ENCODE measurements around the gene TMEM120B.

Gene TMEM120B

DNA sequence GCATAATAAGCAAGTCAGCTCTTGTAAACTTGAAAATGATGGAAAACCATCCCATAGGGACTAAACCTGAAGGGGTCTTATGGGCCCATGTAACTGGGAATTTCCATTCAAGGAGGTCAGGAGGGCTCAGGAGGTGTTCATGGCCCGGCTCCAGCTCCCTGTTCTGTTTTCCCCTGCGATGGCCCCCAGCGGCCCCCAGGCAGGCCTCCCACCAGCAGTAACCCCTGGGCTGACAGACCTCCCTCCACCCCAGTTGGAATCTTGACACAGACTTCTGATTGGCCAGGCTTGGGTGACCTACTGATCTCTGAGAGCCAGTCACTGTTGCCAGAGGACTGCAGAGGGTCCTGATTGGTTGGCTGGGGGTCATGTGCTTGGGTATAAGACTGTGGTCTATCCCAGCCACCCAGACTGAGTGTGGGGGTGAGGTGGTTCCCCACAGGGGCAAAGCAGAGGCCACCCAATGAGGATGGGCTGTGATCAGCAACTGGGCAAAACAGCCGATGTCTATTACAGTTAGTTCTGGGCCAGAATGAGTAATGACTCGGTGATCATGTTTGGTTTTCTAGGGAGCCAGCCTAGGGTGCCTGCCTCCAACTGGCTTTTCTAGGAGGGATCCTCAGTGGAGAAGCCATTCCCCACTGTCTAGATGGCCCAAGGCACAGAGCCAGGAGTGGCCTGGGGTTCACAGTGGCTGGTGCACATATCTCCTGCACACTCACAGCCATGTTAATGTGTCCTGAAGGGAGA lies 53.9 kb downstream of the TMEM120B start:
- H3K4me2 ChIP-seq (ENCODE audit: low read depth, low read length): no peak overlapping the region
- no peaks in the 10 kb centered on the region for H4K20me1 ChIP-seq (ENCODE audit: insufficient read depth, low read length)
- no peak overlapping the region for H2AFZ ChIP-seq (ENCODE audit: low read length)
- H3F3A ChIP-seq (ENCODE audit: insufficient read depth, low read length): no peaks in the 10 kb centered on the region
- no peak overlapping the region for H3K27ac ChIP-seq (ENCODE audit: low read length)
- H3K27me3 ChIP-seq (replicated peaks; ENCODE audit: insufficient read depth, low read length): no peaks in the 10 kb centered on the region
- no peaks in the 10 kb centered on the region for H3K36me3 ChIP-seq (replicated peaks; ENCODE audit: insufficient read depth, low read length)
- DNase-seq: no peak
- no peaks in the 10 kb centered on the region for H3K4me1 ChIP-seq (ENCODE audit: low read length)
- no peaks in the 10 kb centered on the region for H3K9me3 ChIP-seq (replicated peaks; ENCODE audit: insufficient read depth, low read length)
- no peak overlapping the region for H3K4me3 ChIP-seq (ENCODE audit: low read length)
- H3K9me2 ChIP-seq (replicated peaks; ENCODE audit: insufficient read depth, low read length): no peaks in the 10 kb centered on the region
- no peak overlapping the region for H3K9ac ChIP-seq (ENCODE audit: low read length)
- TF ChIP-seq, protein P1, sequence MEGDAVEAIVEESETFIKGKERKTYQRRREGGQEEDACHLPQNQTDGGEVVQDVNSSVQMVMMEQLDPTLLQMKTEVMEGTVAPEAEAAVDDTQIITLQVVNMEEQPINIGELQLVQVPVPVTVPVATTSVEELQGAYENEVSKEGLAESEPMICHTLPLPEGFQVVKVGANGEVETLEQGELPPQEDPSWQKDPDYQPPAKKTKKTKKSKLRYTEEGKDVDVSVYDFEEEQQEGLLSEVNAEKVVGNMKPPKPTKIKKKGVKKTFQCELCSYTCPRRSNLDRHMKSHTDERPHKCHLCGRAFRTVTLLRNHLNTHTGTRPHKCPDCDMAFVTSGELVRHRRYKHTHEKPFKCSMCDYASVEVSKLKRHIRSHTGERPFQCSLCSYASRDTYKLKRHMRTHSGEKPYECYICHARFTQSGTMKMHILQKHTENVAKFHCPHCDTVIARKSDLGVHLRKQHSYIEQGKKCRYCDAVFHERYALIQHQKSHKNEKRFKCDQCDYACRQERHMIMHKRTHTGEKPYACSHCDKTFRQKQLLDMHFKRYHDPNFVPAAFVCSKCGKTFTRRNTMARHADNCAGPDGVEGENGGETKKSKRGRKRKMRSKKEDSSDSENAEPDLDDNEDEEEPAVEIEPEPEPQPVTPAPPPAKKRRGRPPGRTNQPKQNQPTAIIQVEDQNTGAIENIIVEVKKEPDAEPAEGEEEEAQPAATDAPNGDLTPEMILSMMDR (IDR thresholded peaks at IDR 0.05; ENCODE audit: low read length): no peak
- no peak for TF ChIP-seq EZH2 (optimal IDR thresholded peaks at IDR 0.05; ENCODE audit: low read depth, low read length)
- TF ChIP-seq EZH2phosphoT487 (IDR thresholded peaks at IDR 0.05; ENCODE audit: low read length): no peak
- no peaks in the 10 kb centered on the region for H3K79me2 ChIP-seq (ENCODE audit: low read length)

DNA sequence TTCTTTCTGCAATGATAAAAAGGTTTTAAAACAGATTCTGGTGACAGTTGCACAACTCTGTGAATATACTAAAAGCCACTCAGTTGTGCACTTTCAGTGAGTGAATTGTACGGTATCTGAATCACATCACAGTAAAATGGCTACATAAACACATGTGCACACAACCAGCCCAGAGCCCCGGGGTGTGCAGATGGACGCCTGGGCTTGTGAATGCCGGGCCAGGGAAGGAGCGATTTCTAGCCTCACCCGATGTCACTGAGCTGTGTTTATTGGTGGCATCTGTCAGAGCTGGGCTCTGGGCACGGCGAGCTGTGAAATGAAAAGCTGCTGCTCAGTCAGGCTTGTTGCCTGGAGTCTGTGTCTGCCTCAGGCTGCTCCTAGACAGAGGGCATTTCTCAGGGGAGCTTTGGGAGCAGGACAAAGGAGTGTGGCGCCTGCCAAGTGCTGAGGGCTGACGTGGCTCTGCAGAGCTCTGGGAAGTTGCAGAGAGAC lies 55.0 kb downstream of the TMEM120B start:
- Histone ChIP-seq H3K9ac (ENCODE audit: low read length) (no peak overlapping the region), H4K20me1 (ENCODE audit: insufficient read depth, low read length) (no peaks in the 10 kb centered on the region), H3K79me2 (ENCODE audit: low read length) (no peaks in the 10 kb centered on the region), H3K9me2 (replicated peaks; ENCODE audit: insufficient read depth, low read length) (no peaks in the 10 kb centered on the region), H3K4me3 (ENCODE audit: low read length) (no peak overlapping the region), H3K4me2 (ENCODE audit: low read depth, low read length) (no peak overlapping the region), H3K27me3 (replicated peaks; ENCODE audit: insufficient read depth, low read length) (no peaks in the 10 kb centered on the region), H3K27ac (ENCODE audit: low read length) (no peak overlapping the region), H3F3A (ENCODE audit: insufficient read depth, low read length) (no peaks in the 10 kb centered on the region), H3K4me1 (ENCODE audit: low read length) (no peaks in the 10 kb centered on the region), H3K9me3 (replicated peaks; ENCODE audit: insufficient read depth, low read length) (no peaks in the 10 kb centered on the region), H3K36me3 (replicated peaks; ENCODE audit: insufficient read depth, low read length) (no peaks in the 10 kb centered on the region), H2AFZ (ENCODE audit: low read length) (no peak overlapping the region)
- TF ChIP-seq, protein P1 (IDR thresholded peaks at IDR 0.05; ENCODE audit: low read length): no peak
- TF ChIP-seq EZH2 (optimal IDR thresholded peaks at IDR 0.05; ENCODE audit: low read depth, low read length): no peak
- TF ChIP-seq EZH2phosphoT487 (IDR thresholded peaks at IDR 0.05; ENCODE audit: low read length): no peak
- DNase-seq: no peak

DNA sequence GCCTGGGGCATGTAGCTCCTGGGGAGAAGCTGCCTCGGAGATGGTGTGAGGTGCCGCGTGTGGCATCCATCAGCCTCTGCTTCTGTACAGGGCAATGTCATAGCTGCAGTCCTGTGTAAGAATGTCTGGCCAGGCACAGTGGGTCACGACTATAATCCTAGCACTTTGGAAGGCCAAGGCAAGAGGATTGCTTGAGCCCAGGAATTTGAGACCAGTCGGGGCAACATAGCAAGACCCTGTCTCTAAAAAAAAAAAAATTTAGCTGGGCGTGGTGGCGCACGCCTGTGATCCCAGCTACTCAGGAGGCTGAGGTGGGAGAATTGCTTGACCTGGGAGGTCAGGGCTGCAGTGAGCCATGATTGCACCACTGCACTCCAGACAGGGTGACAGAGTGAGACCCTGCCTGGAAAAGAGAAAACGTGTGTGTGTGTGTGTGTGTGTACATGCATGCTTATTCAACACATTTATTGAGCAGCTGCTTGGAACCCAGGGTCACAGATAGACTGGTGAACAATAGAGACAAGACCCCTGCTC lies 56.8 kb downstream of the TMEM120B start:
- Histone ChIP-seq H3K4me3 (ENCODE audit: low read length) (no peak overlapping the region), H2AFZ (ENCODE audit: low read length) (no peak overlapping the region), H3K9ac (ENCODE audit: low read length) (no peak overlapping the region), H3K9me2 (replicated peaks; ENCODE audit: insufficient read depth, low read length) (no peaks in the 10 kb centered on the region), H3K36me3 (replicated peaks; ENCODE audit: insufficient read depth, low read length) (no peaks in the 10 kb centered on the region), H3K9me3 (replicated peaks; ENCODE audit: insufficient read depth, low read length) (no peaks in the 10 kb centered on the region), H3K4me1 (ENCODE audit: low read length) (no peaks in the 10 kb centered on the region), H3K79me2 (ENCODE audit: low read length) (no peaks in the 10 kb centered on the region), H3K27ac (ENCODE audit: low read length) (no peak overlapping the region), H3F3A (ENCODE audit: insufficient read depth, low read length) (no peaks in the 10 kb centered on the region), H3K27me3 (replicated peaks; ENCODE audit: insufficient read depth, low read length) (no peaks in the 10 kb centered on the region), H3K4me2 (ENCODE audit: low read depth, low read length) (no peak overlapping the region), H4K20me1 (ENCODE audit: insufficient read depth, low read length) (no peaks in the 10 kb centered on the region)
- DNase-seq: no peak
- TF ChIP-seq EZH2phosphoT487 (IDR thresholded peaks at IDR 0.05; ENCODE audit: low read length) (no peak), EZH2 (optimal IDR thresholded peaks at IDR 0.05; ENCODE audit: low read depth, low read length) (no peak)
- TF ChIP-seq, protein P1 (IDR thresholded peaks at IDR 0.05; ENCODE audit: low read length): no peak
